ENCODE results near the gene SLC25A48. TPM values are rescaled to one million over a fixed set of nuclear protein-coding genes. Genes with fewer than 3 reads are reported as not detected.

The SLC25A48 gene
- total and polyA plus RNA-seq, 2 of the 4 experiments (the other 2 are of a cell fraction) = not detected

DNA sequence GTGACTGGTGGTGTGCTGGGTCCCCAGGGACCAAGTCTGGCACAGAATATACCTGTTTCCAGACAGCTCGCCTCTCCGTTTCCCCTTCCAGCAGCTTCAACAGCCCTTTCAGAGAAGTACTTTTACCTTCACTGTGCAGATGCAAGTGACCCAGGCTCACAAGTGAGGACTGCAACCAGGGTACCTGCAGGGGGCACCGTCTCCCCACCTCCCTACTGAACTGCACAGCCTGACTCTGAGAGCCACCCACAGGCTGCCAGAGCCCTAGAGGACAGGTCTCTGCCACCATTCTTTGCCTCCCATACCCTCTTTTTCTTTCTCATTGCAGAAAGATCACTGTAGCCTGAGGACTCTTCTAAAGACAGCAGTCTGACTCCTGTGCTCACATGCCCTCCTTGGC is 45.8 kb downstream of the SLC25A48 start:
- H3K9ac ChIP-seq (ENCODE audit: low read depth, low read length) = no peak overlapping the region
- intact Hi-C loops (cut with micrococcal nuclease) (loop anchor here (10.0 kb wide), 1 partner anchor 545 kb away; no protein-coding TSS in a partner anchor), in situ Hi-C loops (cut with MboI; ENCODE audit: low sequenced_read_pairs) (no loop called here), dilution Hi-C loops (cut with HindIII; ENCODE audit: low sequenced_read_pairs, unreplicated experiment) (no loop called here)
- H3K4ac ChIP-seq (ENCODE audit: low read depth, low read length) = no peak overlapping the region
- H2BK20ac ChIP-seq (ENCODE audit: low read depth, low read length) = no peak overlapping the region
- no peak for TF ChIP-seq MXI1 (IDR thresholded peaks at IDR 0.05; ENCODE audit: borderline replicate concordance, low read depth, low read length)
- no peak for TF ChIP-seq RFX5 (IDR thresholded peaks at IDR 0.05; ENCODE audit: low read depth, low read length)
- no peak for TF ChIP-seq MAZ (IDR thresholded peaks at IDR 0.05; ENCODE audit: borderline replicate concordance, low read depth, low read length)
- TF ChIP-seq NFE2L2 (IDR thresholded peaks at IDR 0.05; ENCODE audit: low read depth, low read length) = no peak
- TF ChIP-seq RCOR1 (IDR thresholded peaks at IDR 0.05; ENCODE audit: insufficient replicate concordance, low read length) = no peak
- TF ChIP-seq, protein P1, sequence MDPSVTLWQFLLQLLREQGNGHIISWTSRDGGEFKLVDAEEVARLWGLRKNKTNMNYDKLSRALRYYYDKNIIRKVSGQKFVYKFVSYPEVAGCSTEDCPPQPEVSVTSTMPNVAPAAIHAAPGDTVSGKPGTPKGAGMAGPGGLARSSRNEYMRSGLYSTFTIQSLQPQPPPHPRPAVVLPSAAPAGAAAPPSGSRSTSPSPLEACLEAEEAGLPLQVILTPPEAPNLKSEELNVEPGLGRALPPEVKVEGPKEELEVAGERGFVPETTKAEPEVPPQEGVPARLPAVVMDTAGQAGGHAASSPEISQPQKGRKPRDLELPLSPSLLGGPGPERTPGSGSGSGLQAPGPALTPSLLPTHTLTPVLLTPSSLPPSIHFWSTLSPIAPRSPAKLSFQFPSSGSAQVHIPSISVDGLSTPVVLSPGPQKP (IDR thresholded peaks at IDR 0.05; ENCODE audit: borderline replicate concordance, low read depth, low read length) = no peak
- peak; percentile 35; the same call in 1 of the 2 replicates for TF ChIP-seq RAD21 (IDR thresholded peaks at IDR 0.05; ENCODE audit: low read length)
- TF ChIP-seq, protein P2, sequence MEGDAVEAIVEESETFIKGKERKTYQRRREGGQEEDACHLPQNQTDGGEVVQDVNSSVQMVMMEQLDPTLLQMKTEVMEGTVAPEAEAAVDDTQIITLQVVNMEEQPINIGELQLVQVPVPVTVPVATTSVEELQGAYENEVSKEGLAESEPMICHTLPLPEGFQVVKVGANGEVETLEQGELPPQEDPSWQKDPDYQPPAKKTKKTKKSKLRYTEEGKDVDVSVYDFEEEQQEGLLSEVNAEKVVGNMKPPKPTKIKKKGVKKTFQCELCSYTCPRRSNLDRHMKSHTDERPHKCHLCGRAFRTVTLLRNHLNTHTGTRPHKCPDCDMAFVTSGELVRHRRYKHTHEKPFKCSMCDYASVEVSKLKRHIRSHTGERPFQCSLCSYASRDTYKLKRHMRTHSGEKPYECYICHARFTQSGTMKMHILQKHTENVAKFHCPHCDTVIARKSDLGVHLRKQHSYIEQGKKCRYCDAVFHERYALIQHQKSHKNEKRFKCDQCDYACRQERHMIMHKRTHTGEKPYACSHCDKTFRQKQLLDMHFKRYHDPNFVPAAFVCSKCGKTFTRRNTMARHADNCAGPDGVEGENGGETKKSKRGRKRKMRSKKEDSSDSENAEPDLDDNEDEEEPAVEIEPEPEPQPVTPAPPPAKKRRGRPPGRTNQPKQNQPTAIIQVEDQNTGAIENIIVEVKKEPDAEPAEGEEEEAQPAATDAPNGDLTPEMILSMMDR (conservative IDR thresholded peaks at IDR 0.05; ENCODE audit: low read depth, low read length) = peak; percentile 22; the same call in 1 of the 2 replicates
- TF ChIP-seq POLR2A (IDR thresholded peaks at IDR 0.05; ENCODE audit: low read depth, low read length) = no peak
- no peak for TF ChIP-seq FOS (IDR thresholded peaks at IDR 0.05; ENCODE audit: low read depth, low read length)
- TF ChIP-seq MAFK (IDR thresholded peaks at IDR 0.05; ENCODE audit: low read depth, low read length) = no peak
- TF ChIP-seq, protein P3, sequence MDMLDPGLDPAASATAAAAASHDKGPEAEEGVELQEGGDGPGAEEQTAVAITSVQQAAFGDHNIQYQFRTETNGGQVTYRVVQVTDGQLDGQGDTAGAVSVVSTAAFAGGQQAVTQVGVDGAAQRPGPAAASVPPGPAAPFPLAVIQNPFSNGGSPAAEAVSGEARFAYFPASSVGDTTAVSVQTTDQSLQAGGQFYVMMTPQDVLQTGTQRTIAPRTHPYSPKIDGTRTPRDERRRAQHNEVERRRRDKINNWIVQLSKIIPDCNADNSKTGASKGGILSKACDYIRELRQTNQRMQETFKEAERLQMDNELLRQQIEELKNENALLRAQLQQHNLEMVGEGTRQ (IDR thresholded peaks at IDR 0.05; ENCODE audit: low read depth, low read length) = no peak
- no peak for TF ChIP-seq CEBPB (IDR thresholded peaks at IDR 0.05; ENCODE audit: low read depth, low read length)
- no peak for TF ChIP-seq BHLHE40 (IDR thresholded peaks at IDR 0.05; ENCODE audit: low read depth, low read length)
- H2AK5ac ChIP-seq (ENCODE audit: low read depth, low read length) = no peak overlapping the region
- BruUV-seq (replicated peaks) = no TSS peak
- DNase-seq (no peak), ATAC-seq (ENCODE audit: low read depth) (no peak)
- no peak overlapping the region for H2BK5ac ChIP-seq (ENCODE audit: low read depth, low read length, poor library complexity, severe bottlenecking)
- ChIA-PET POLR2A (ENCODE audit: unreplicated experiment) (no interaction called here), CTCF (interaction anchor here (1.3 kb wide), 1 partner anchor 221 kb away, joined by 3 read pairs; no protein-coding TSS in a partner anchor)
- no peaks in the 10 kb centered on the region for H3K4me1 ChIP-seq (ENCODE audit: control insufficient read depth, insufficient read depth, low read length)
- H3K27me3 ChIP-seq (ENCODE audit: control insufficient read depth, insufficient read depth, low read length) = peaks cover 25% of the 10 kb centered on the region
- H4K91ac ChIP-seq (ENCODE audit: insufficient read depth, low read depth, low read length) = no peak overlapping the region
- H3K4me2 ChIP-seq (ENCODE audit: low read depth, low read length) = no peak overlapping the region
- H3K56ac ChIP-seq (ENCODE audit: extremely low read depth, insufficient read depth, low read length) = no peak overlapping the region
- H3K4me3 ChIP-seq (ENCODE audit: insufficient read depth, low read depth, low read length) = no peak overlapping the region
- no peak overlapping the region for H3K18ac ChIP-seq (ENCODE audit: low read depth, low read length)
- H3K14ac ChIP-seq (replicated peaks; ENCODE audit: low read depth, low read length) = no peak overlapping the region
- WGBS, 2 experiments (ENCODE audit: extremely low coverage in 2 of 2, insufficient read length in 1 of 2) = 76% methylated on average over 3 of the region's 3 CpGs; no CpG with 5 or more reads in 1 of the 2 experiments
- no peaks in the 10 kb centered on the region for H4K20me1 ChIP-seq (ENCODE audit: insufficient read depth, low read length)
- H2AK9ac ChIP-seq (replicated peaks; ENCODE audit: low read depth, low read length, poor library complexity) = peak overlapping the region; percentile 45
- H4K8ac ChIP-seq (ENCODE audit: low read depth in 2 of 2, low read length in 2 of 2) = no peak overlapping the region
- no peak overlapping the region for H4K5ac ChIP-seq (ENCODE audit: low read depth, low read length)
- no peaks in the 10 kb centered on the region for H3K9me3 ChIP-seq (ENCODE audit: control insufficient read depth, insufficient read depth, low read length)
- H3K36me3 ChIP-seq (ENCODE audit: control insufficient read depth, insufficient read depth, low read length) = no peaks in the 10 kb centered on the region
- H2BK120ac ChIP-seq (ENCODE audit: low read depth, low read length) = no peak overlapping the region
- H2BK15ac ChIP-seq (ENCODE audit: low read depth, low read length) = no peak overlapping the region
- no peak overlapping the region for H2AFZ ChIP-seq (replicated peaks; ENCODE audit: low read length, poor library complexity)
- H3K79me1 ChIP-seq (ENCODE audit: low read depth in 1 of 2, low read length in 2 of 2) = no peaks in the 10 kb centered on the region
- no peak overlapping the region for H3K27ac ChIP-seq (ENCODE audit: insufficient read depth, low read length)
- no peaks in the 10 kb centered on the region for H3K9me1 ChIP-seq (ENCODE audit: insufficient read depth, low read length)
- no peak overlapping the region for H3K23ac ChIP-seq (ENCODE audit: low read depth, low read length)
